HEK293 (cell line): ENCODE results near the gene PCDHA10.
"Not testable (repeated sequence)": the region's sequence is repeated elsewhere in the genome, so short reads cannot be mapped to it uniquely, and the experiment has no call there.

Experiments used
- CTCF ChIA-PET: fragments of 350-600 bp; formaldehyde crosslinking; extraction: SDS; loops from one replicate; lab custom pipeline; 2021; ENCODE audit warnings: antibody characterized with exemption; lab: Yijun Ruan, JAX
- POLR2A ChIA-PET: fragments of 300-600 bp; formaldehyde crosslinking; extraction: SDS; loops from one replicate; lab custom pipeline; 2020; ENCODE audit warnings: antibody characterized with exemption, inconsistent platforms; lab: Yijun Ruan, JAX
- H3K27ac ChIP-seq: fragments of 200-500 bp; sonication (Bioruptor generic); 2 replicates; pipeline ENCODE4 v1.5.1; 2014; ENCODE audit warnings: low read depth, low read length, control low read depth, inconsistent platforms; ENCODE audit errors: extremely low read depth
- H3K36me3 ChIP-seq, 2 experiments: fragments of 200-500 bp in 1 of 2; sonication (Bioruptor generic) in 1 of 2; 1 replicate in 1 of 2; 2 replicates in 1 of 2; pipeline ENCODE4 v1.5.1; 2014 to 2017; ENCODE audit warnings: inconsistent platforms in 2 of 2, low read length in 2 of 2; ENCODE audit not compliant: control insufficient read depth in 2 of 2, insufficient read depth in 1 of 2
- H3K4me1 ChIP-seq: fragments of 200-500 bp; sonication (Bioruptor generic); 2 replicates; pipeline ENCODE4 v1.5.1; 2014; ENCODE audit warnings: mild to moderate bottlenecking, low read length, inconsistent platforms; ENCODE audit not compliant: control insufficient read depth, insufficient read depth
- H3K4me3 ChIP-seq: 2 replicates; pipeline ENCODE4 v1.5.1; 2011; ENCODE audit warnings: low read depth, mild to moderate bottlenecking, control low read depth, low read length, moderate library complexity
- H3K9me3 ChIP-seq: fragments of 200-500 bp; sonication (Bioruptor generic); 2 replicates; pipeline ENCODE4 v1.5.1; 2014; ENCODE audit warnings: low read depth, low read length, inconsistent platforms; ENCODE audit not compliant: control insufficient read depth, insufficient read depth
- PRDM2 ChIP-seq: fragments of 450-650 bp; formaldehyde crosslinking; IDR thresholded peaks from 2 replicates; pipeline ENCODE4 v1.5.1; 2016; ENCODE audit warnings: missing biosample characterization, missing genetic modification characterization, borderline replicate concordance
- REST ChIP-seq: fragments of 450-650 bp; formaldehyde crosslinking; IDR thresholded peaks from 2 replicates; pipeline ENCODE4 v1.5.1; 2016; ENCODE audit warnings: missing biosample characterization, missing genetic modification characterization
- ZBTB1 ChIP-seq: fragments of 450-650 bp; formaldehyde crosslinking; IDR thresholded peaks from 2 replicates; pipeline ENCODE4 v1.5.1; 2016; ENCODE audit warnings: missing biosample characterization, missing genetic modification characterization
- ZNF202 ChIP-seq: fragments of 450-650 bp; formaldehyde crosslinking; IDR thresholded peaks from 2 replicates; pipeline ENCODE4 v1.5.1; 2016; ENCODE audit warnings: missing biosample characterization, missing genetic modification characterization, borderline replicate concordance
- ZNF239 ChIP-seq: fragments of 450-650 bp; formaldehyde crosslinking; IDR thresholded peaks from 2 replicates; pipeline ENCODE4 v1.5.1; 2016; ENCODE audit warnings: missing biosample characterization, missing genetic modification characterization
- ZNF366 ChIP-seq: fragments of 450-650 bp; formaldehyde crosslinking; conservative IDR thresholded peaks from 2 replicates; pipeline ENCODE4 v1.5.1; 2016; ENCODE audit warnings: missing biosample characterization, missing genetic modification characterization
- ZNF449 ChIP-seq: fragments of 450-650 bp; formaldehyde crosslinking; IDR thresholded peaks from 2 replicates; pipeline ENCODE4 v1.5.1; 2017; ENCODE audit warnings: missing biosample characterization, mild to moderate bottlenecking, missing genetic modification characterization, moderate library complexity
- ZNF670 ChIP-seq: fragments of 450-650 bp; formaldehyde crosslinking; IDR thresholded peaks from 2 replicates; pipeline ENCODE4 v1.5.1; 2016; ENCODE audit warnings: missing biosample characterization, missing genetic modification characterization, low read depth
- ZSCAN16 ChIP-seq: fragments of 450-650 bp; formaldehyde crosslinking; IDR thresholded peaks from 2 replicates; pipeline ENCODE4 v1.5.1; 2016; ENCODE audit warnings: missing biosample characterization, missing genetic modification characterization

PCDHA10 gene

GRCh38 chr5:140842798-140843733, 12.6 kb upstream of the PCDHA10 start (continued):
- no peak for TF ChIP-seq PRDM2 (tag by site-specific recombination)

- H3K9me3 ChIP-seq, H3K36me3 ChIP-seq, H3K4me1 ChIP-seq, POLR2A ChIA-PET, H3K4me3 ChIP-seq, H3K27ac ChIP-seq: not testable (repeated sequence)
- CTCF ChIA-PET, result interaction anchor here (0.7 kb wide), 1 partner anchor 17 kb away, joined by 3 read pairs; no protein-coding TSS in a partner anchor
Observed at GRCh38 chr5:140848139-140849102, 7.3 kb upstream of the PCDHA10 start, which contains the start of gene PCDHA9. Gene PCDHA9 (plus strand): TSS chr5:140848382. CDS start chr5:140848496, 114 bp downstream.

GRCh38 chr5:140849831-140850634, 5.7 kb upstream of the PCDHA10 start:
- H3K27ac ChIP-seq, H3K36me3 ChIP-seq, H3K4me3 ChIP-seq, H3K4me1 ChIP-seq, H3K9me3 ChIP-seq, POLR2A ChIA-PET: not testable (repeated sequence)
- CTCF ChIA-PET, result interaction anchor here (0.6 kb wide), 1 partner anchor 950 kb away, joined by 3 read pairs; no protein-coding TSS in a partner anchor

- ChIA-PET POLR2A (no interaction called here), CTCF (interaction anchor here (0.6 to 2.0 kb wide), 7 partner anchors 8 to 189 kb away, joined by 3 to 20 read pairs (median 6); partner anchors contain the start of genes PCDHA11, PCDHA12 and PCDHA8)
- H3K27ac ChIP-seq, result no peak overlapping the region
- TF ChIP-seq ZSCAN16 (tag by site-specific recombination) (no peak), ZBTB1 (tag by site-specific recombination) (no peak), ZNF202 (tag by site-specific recombination) (0 out of 2 replicates have a peak, but pooled peaks have one; percentile 24), ZNF366 (tag by site-specific recombination) (no peak), ZNF239 (tag by site-specific recombination) (no peak), REST (tag by site-specific recombination) (peak; percentile 29; the same call in 1 of the 2 replicates), ZNF670 (tag by site-specific recombination) (no peak), ZNF449 (tag by site-specific recombination) (no peak)
- no peak overlapping the region for H3K4me3 ChIP-seq
- no peaks in the 10 kb centered on the region for H3K36me3 ChIP-seq
- no peaks in the 10 kb centered on the region; the same call in none of the 2 replicates for H3K9me3 ChIP-seq
- H3K4me1 ChIP-seq, result no peaks in the 10 kb centered on the region
Observed at GRCh38 chr5:140857177-140857986, 1.7 kb downstream of the PCDHA10 start.
